HepG2 (cell line): ENCODE measurements around the gene MRPL37. TPM values are rescaled to one million over a fixed set of nuclear protein-coding genes. Genes with fewer than 3 reads are reported as not detected.

Experiments
- ATAC-seq: fragments of 200-7000 bp; cut with Tn5 transposase; 3 replicates; pipeline ENCODE4 v1.9.1; 2020; ENCODE audit warnings: mild to moderate bottlenecking, moderate library complexity
- BruUV-seq: library from RNA; stranded (reverse); fragments of 400-500 nt; replicated peaks from 2 replicates; lab custom pipeline; 2021; lab: Mats Ljungman, UMichigan
- CTCF ChIA-PET: fragments of 300-600 bp; formaldehyde crosslinking; extraction: SDS; loops from one replicate; lab custom pipeline; 2021; ENCODE audit warnings: low total read pairs, inconsistent platforms, low intra/inter-chr PET ratio; lab: Yijun Ruan, JAX
- POLR2A ChIA-PET: fragments of 350-600 bp; sonication (Branson Sonifier 250); formaldehyde crosslinking; loops from one replicate; lab custom pipeline; 2020; ENCODE audit warnings: antibody characterized with exemption, inconsistent platforms; lab: Yijun Ruan, JAX
- DNase-seq: peaks from one replicate; pipeline ENCODE4 v3.0.0-alpha.2; 2015; ENCODE audit warnings: low spot score
- FAIRE-seq: peaks from 3 replicates; lab custom pipeline; 2011; peaks lifted over from hg19 to GRCh38; lab: Jason Lieb, UNC
- H2AFZ ChIP-seq: one replicate; pipeline ENCODE4 v1.6.1; 2011; ENCODE audit warnings: low read length, inconsistent platforms
- H3K27ac ChIP-seq: fragments of 300-600 bp; 3 replicates; pipeline ENCODE4 v1.8.0; 2011; ENCODE audit warnings: mixed run types, mild to moderate bottlenecking, mixed read lengths, low read length, inconsistent platforms; ENCODE audit not compliant: insufficient read depth; ENCODE audit errors: extremely low read length
- H3K27me3 ChIP-seq, 2 experiments: fragments of 200-600 bp in 1 of 2; 2 replicates in 1 of 2; 3 replicates in 1 of 2; pipeline versions ENCODE4 v1.6.0 to v1.8.0; 2011; ENCODE audit warnings: low read length in 2 of 2, mild to moderate bottlenecking in 2 of 2, moderate library complexity in 2 of 2, inconsistent platforms in 1 of 2; ENCODE audit not compliant: insufficient read depth in 2 of 2, control insufficient read depth in 1 of 2
- H3K36me3 ChIP-seq, 2 experiments: fragments of 200-600 bp in 1 of 2; replicated peaks in 1 of 2; 2 replicates in 1 of 2; 3 replicates in 1 of 2; pipeline versions ENCODE4 v1.5.1 to v1.8.0; 2011; ENCODE audit warnings: low read length in 2 of 2, inconsistent platforms in 1 of 2; ENCODE audit not compliant: insufficient read depth in 2 of 2, control insufficient read depth in 1 of 2
- H3K4me1 ChIP-seq: 2 replicates; pipeline ENCODE4 v1.5.1; 2012; ENCODE audit warnings: low read length, inconsistent platforms; ENCODE audit not compliant: insufficient read depth
- H3K4me2 ChIP-seq: 2 replicates; pipeline ENCODE4 v1.6.0; 2011; ENCODE audit warnings: low read depth, low read length, inconsistent platforms
- H3K4me3 ChIP-seq, 3 experiments: fragments of 200-600 bp in 1 of 3; sonication (generic), shearing (Covaris generic) in 1 of 3; replicated peaks in 1 of 3; 2 replicates each; pipeline ENCODE4 v1.5.1; 2011 to 2016; ENCODE audit warnings: low read length in 3 of 3, inconsistent platforms in 2 of 3, low read depth in 2 of 3, mild to moderate bottlenecking in 2 of 3, control low read depth in 1 of 3, mixed read lengths in 1 of 3; ENCODE audit not compliant: insufficient read depth in 1 of 3
- H3K79me2 ChIP-seq: one replicate; pipeline ENCODE4 v1.6.1; 2011; ENCODE audit warnings: low read length, inconsistent platforms; ENCODE audit not compliant: insufficient read depth
- H3K9ac ChIP-seq: 2 replicates; pipeline ENCODE4 v1.6.0; 2011; ENCODE audit warnings: mild to moderate bottlenecking, low read depth, low read length, inconsistent platforms; ENCODE audit not compliant: insufficient read depth
- H3K9me3 ChIP-seq: 2 replicates; pipeline ENCODE4 v1.5.1; 2012; ENCODE audit warnings: mild to moderate bottlenecking, low read length
- H4K20me1 ChIP-seq: 2 replicates; pipeline ENCODE4 v1.6.0; 2011; ENCODE audit warnings: inconsistent platforms, mild to moderate bottlenecking, low read length, moderate library complexity; ENCODE audit not compliant: insufficient read depth
- FOXC1 ChIP-seq: sonication (generic); formaldehyde crosslinking; IDR thresholded peaks from 2 replicates; pipeline ENCODE4 v1.8.0; 2022; ENCODE audit warnings: mild to moderate bottlenecking, missing genetic modification reagents, borderline replicate concordance
- KDM2A ChIP-seq: sonication (generic); formaldehyde crosslinking; IDR thresholded peaks from 2 replicates; pipeline ENCODE4 v1.4.0; 2020; ENCODE audit warnings: low read depth, missing genetic modification reagents, borderline replicate concordance
- MYNN ChIP-seq: sonication (generic); formaldehyde crosslinking; IDR thresholded peaks from 2 replicates; pipeline ENCODE4 v1.4.0; 2020; ENCODE audit warnings: mild to moderate bottlenecking, low read depth, missing genetic modification reagents
- NR3C1 ChIP-seq: sonication (generic); formaldehyde crosslinking; IDR thresholded peaks from 2 replicates; pipeline ENCODE4 v1.4.0; 2020; ENCODE audit warnings: missing genetic modification reagents
- ZNF143 ChIP-seq: sonication (generic); formaldehyde crosslinking; IDR thresholded peaks from 2 replicates; pipeline ENCODE4 v1.4.0; 2020; ENCODE audit warnings: missing genetic modification reagents
- ZNF329 ChIP-seq: sonication (generic); formaldehyde crosslinking; IDR thresholded peaks from 2 replicates; pipeline ENCODE4 v1.9.0; 2021; ENCODE audit warnings: low read depth, mild to moderate bottlenecking, missing genetic modification reagents
- ZNF460 ChIP-seq: sonication (generic); formaldehyde crosslinking; IDR thresholded peaks from 2 replicates; pipeline ENCODE4 v1.5.1; 2020; ENCODE audit warnings: missing genetic modification reagents, mild to moderate bottlenecking, borderline replicate concordance
- ZNF501 ChIP-seq: sonication (generic); formaldehyde crosslinking; IDR thresholded peaks from 2 replicates; pipeline ENCODE4 v1.5.1; 2020; ENCODE audit warnings: mild to moderate bottlenecking, moderate library complexity, missing genetic modification reagents
- WGBS: methylation state at CpG from one replicate; pipeline ENCODE4 v1.1.6; 2017; ENCODE audit warnings: low lambda C conversion rate; 5-methylcytosine and 5-hydroxymethylcytosine counted together
- in situ Hi-C: cut with HindIII; loops from 2 replicates; pipeline ENCODE4 v1.10.0; 2017; ENCODE audit warnings: low pct_unique_long_range_greater_than_20kb; ENCODE audit not compliant: extremely low pct_ligation_motif_present
- intact Hi-C: fragments of 100-400 bp; cut with micrococcal nuclease; formaldehyde crosslinking; loops from one replicate; pipeline ENCODE4 v1.10.0; 2022; ENCODE audit not compliant: unreplicated experiment
- polyA plus RNA-seq, 8 experiments: library from polyadenylated mRNA; depleted of rRNA in 3 of 8; stranded (reverse) in 7 of 8; unstranded in 1 of 8; fragments of >200 nt; fragmentation: Illumina TruSeq in 4 of 8; extraction: Trizol in 4 of 8; gene quantifications; 2 replicates each; pipeline versions ENCODE4 v1.2.1 to v1.2.3, GENCODE V29; 2011 to 2016; ENCODE audit warnings: low read depth in 4 of 8, missing spikeins in 1 of 8, mixed read lengths in 1 of 8; ENCODE audit not compliant: insufficient read depth in 1 of 8
- total RNA-seq, 5 experiments: library from RNA; depleted of rRNA; stranded (reverse); fragments of >200 nt; fragmentation: Illumina TruSeq; extraction: Trizol; gene quantifications; 2 replicates each; pipeline ENCODE4 v1.2.3, GENCODE V29; 2016; ENCODE audit warnings: low read depth in 1 of 5
- TF ChIP-seq, protein P1 (sequence below): sonication (generic); formaldehyde crosslinking; IDR thresholded peaks from 2 replicates; pipeline ENCODE4 v1.9.0; 2022; ENCODE audit warnings: missing genetic modification reagents, mild to moderate bottlenecking, borderline replicate concordance
- TF ChIP-seq, protein P2 (sequence below): sonication (generic); formaldehyde crosslinking; IDR thresholded peaks from 2 replicates; pipeline ENCODE4 v1.8.1; 2023; ENCODE audit warnings: missing genetic modification reagents, inconsistent platforms, borderline replicate concordance
- TF ChIP-seq, protein P3 (sequence below): IDR thresholded peaks from 2 replicates; pipeline ENCODE4 v1.6.1; 2016; ENCODE audit warnings: low read depth

Gene MRPL37
- total and polyA plus RNA-seq, 2 of the 13 experiments (the other 11 are each of a cell fraction or from before 2014, with no cell fraction given): 31.7 to 127 TPM

DNA sequence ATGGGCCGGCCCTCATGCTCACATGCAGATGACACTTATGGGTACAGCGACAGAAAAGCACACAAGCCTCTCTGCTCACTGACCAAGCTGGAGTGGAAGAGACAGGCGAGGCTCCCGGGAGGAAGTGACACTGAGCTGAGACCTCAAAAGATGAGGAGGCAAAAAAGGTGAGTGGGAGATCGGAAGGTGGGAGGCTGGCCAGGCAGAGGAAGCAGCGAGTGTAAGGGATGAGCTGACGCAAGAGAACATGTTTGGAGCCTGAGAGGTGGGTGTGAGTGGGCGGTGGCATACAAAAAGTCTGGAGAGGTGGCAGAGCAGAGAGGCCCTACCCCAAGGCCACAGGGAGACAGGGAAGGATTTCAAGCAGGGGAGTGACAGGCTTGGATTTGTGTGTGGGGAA lies 29.0 kb upstream of the MRPL37 start:
- FAIRE-seq: no peak
- TF ChIP-seq, protein P1, sequence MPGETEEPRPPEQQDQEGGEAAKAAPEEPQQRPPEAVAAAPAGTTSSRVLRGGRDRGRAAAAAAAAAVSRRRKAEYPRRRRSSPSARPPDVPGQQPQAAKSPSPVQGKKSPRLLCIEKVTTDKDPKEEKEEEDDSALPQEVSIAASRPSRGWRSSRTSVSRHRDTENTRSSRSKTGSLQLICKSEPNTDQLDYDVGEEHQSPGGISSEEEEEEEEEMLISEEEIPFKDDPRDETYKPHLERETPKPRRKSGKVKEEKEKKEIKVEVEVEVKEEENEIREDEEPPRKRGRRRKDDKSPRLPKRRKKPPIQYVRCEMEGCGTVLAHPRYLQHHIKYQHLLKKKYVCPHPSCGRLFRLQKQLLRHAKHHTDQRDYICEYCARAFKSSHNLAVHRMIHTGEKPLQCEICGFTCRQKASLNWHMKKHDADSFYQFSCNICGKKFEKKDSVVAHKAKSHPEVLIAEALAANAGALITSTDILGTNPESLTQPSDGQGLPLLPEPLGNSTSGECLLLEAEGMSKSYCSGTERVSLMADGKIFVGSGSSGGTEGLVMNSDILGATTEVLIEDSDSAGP: no peak
- TF ChIP-seq ZNF501 (CRISPR knock-in tag): no peak
- TF ChIP-seq MYNN (CRISPR knock-in tag): no peak
- no peak for TF ChIP-seq NR3C1 (CRISPR knock-in tag)
- TF ChIP-seq KDM2A (CRISPR knock-in tag): no peak
- TF ChIP-seq ZNF460 (CRISPR knock-in tag): no peak
- TF ChIP-seq, protein P2, sequence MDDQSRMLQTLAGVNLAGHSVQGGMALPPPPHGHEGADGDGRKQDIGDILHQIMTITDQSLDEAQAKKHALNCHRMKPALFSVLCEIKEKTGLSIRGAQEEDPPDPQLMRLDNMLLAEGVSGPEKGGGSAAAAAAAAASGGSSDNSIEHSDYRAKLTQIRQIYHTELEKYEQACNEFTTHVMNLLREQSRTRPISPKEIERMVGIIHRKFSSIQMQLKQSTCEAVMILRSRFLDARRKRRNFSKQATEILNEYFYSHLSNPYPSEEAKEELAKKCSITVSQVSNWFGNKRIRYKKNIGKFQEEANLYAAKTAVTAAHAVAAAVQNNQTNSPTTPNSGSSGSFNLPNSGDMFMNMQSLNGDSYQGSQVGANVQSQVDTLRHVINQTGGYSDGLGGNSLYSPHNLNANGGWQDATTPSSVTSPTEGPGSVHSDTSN: no peak
- no peak for TF ChIP-seq FOXC1 (CRISPR knock-in tag)
- no peak for TF ChIP-seq ZNF329
- TF ChIP-seq, protein P3, sequence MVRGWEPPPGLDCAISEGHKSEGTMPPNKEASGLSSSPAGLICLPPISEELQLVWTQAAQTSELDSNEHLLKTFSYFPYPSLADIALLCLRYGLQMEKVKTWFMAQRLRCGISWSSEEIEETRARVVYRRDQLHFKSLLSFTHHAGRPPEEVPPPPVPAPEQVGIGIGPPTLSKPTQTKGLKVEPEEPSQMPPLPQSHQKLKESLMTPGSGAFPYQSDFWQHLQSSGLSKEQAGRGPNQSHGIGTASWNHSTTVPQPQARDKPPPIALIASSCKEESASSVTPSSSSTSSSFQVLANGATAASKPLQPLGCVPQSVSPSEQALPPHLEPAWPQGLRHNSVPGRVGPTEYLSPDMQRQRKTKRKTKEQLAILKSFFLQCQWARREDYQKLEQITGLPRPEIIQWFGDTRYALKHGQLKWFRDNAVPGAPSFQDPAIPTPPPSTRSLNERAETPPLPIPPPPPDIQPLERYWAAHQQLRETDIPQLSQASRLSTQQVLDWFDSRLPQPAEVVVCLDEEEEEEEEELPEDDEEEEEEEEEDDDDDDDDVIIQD (CRISPR knock-in tag): no peak
- no peak for TF ChIP-seq ZNF143 (CRISPR knock-in tag)
- no peak overlapping the region for H3K4me2 ChIP-seq
- no peak for ATAC-seq
- H3K4me1 ChIP-seq: no peaks in the 10 kb centered on the region
- H2AFZ ChIP-seq: no peak overlapping the region
- H3K9me3 ChIP-seq: no peaks in the 10 kb centered on the region
- no peaks in the 10 kb centered on the region for H4K20me1 ChIP-seq
- in situ Hi-C loops (no loop called here), intact Hi-C loops (no loop called here)
- H3K27me3 ChIP-seq: no peaks in the 10 kb centered on the region; a peak in 1 of 5 replicates
- DNase-seq: no peak
- H3K4me3 ChIP-seq: no peak overlapping the region
- H3K27ac ChIP-seq: no peak overlapping the region
- no TSS peak for BruUV-seq
- WGBS: 67% methylated on average over 8 of the region's 8 CpGs
- ChIA-PET CTCF (no interaction called here), POLR2A (interaction anchor here (1.1 kb wide), 1 partner anchor 48 kb away, joined by 3 read pairs; no protein-coding TSS in a partner anchor)
- no peaks in the 10 kb centered on the region for H3K79me2 ChIP-seq
- H3K36me3 ChIP-seq: no peaks in the 10 kb centered on the region
- H3K9ac ChIP-seq: no peak overlapping the region
